GM12878 (cell line): ENCODE data around the gene ATRN. TPM values are rescaled to one million over a fixed set of nuclear protein-coding genes. Genes with fewer than 3 reads are reported as not detected.

ENCODE experiments used
- BACH1 ChIP-seq: fragments of 450-650 bp; IDR thresholded peaks from 2 replicates; pipeline ENCODE4 v1.6.1; 2017; ENCODE audit warnings: mild to moderate bottlenecking, borderline replicate concordance
- BCL11A ChIP-seq: IDR thresholded peaks from 2 replicates; pipeline ENCODE4 v1.6.1; 2011; ENCODE audit warnings: low read depth, low read length
- FOXM1 ChIP-seq: IDR thresholded peaks from 2 replicates; pipeline ENCODE4 v1.6.1; 2012; ENCODE audit warnings: low read depth, mild to moderate bottlenecking, inconsistent platforms, low read length, moderate library complexity
- HCFC1 ChIP-seq: fragments of 150-350 bp; IDR thresholded peaks from 2 replicates; pipeline ENCODE4 v1.6.1; 2014; ENCODE audit warnings: low read length
- IRF4 ChIP-seq: IDR thresholded peaks from 2 replicates; pipeline ENCODE4 v1.6.1; 2011; ENCODE audit warnings: low read depth, low read length
- LARP7 ChIP-seq: fragments of 450-650 bp; IDR thresholded peaks from 2 replicates; pipeline ENCODE4 v1.6.1; 2017; ENCODE audit warnings: mild to moderate bottlenecking
- MLLT1 ChIP-seq: fragments of 450-650 bp; IDR thresholded peaks from 2 replicates; pipeline ENCODE4 v1.6.1; 2016; ENCODE audit warnings: mild to moderate bottlenecking
- MYC ChIP-seq: IDR thresholded peaks from 2 replicates; pipeline ENCODE4 v1.6.1; 2011; ENCODE audit warnings: mild to moderate bottlenecking, low read length, moderate library complexity, inconsistent platforms; ENCODE audit not compliant: insufficient read depth, insufficient replicate concordance, insufficient read length, severe bottlenecking
- POLR2AphosphoS2 ChIP-seq: IDR thresholded peaks from 2 replicates; pipeline ENCODE4 v1.6.1; 2011; ENCODE audit warnings: low read depth, mild to moderate bottlenecking, low read length, improper control_type of control experiment, moderate library complexity
- POU2F2 ChIP-seq: IDR thresholded peaks from 3 replicates; pipeline ENCODE4 v1.6.1; 2011; ENCODE audit warnings: low read depth, mild to moderate bottlenecking, low read length, borderline replicate concordance
- RB1 ChIP-seq: fragments of 450-650 bp; formaldehyde crosslinking; IDR thresholded peaks from 2 replicates; pipeline ENCODE4 v1.6.1; 2017; ENCODE audit warnings: mild to moderate bottlenecking, borderline replicate concordance
- SIN3A ChIP-seq: IDR thresholded peaks from 2 replicates; pipeline ENCODE4 v1.6.1; 2012; ENCODE audit warnings: low read depth, low read length, improper control_type of control experiment
- SMARCA5 ChIP-seq: fragments of 450-650 bp; IDR thresholded peaks from 2 replicates; pipeline ENCODE4 v1.6.1; 2017; ENCODE audit warnings: mild to moderate bottlenecking
- SP1 ChIP-seq: IDR thresholded peaks from one replicate; pipeline ENCODE4 v1.6.1; 2011; ENCODE audit warnings: low read depth, low read length
- SREBF2 ChIP-seq: IDR thresholded peaks from 2 replicates; pipeline ENCODE4 v1.6.1; 2012; ENCODE audit warnings: mild to moderate bottlenecking, low read length
- USF1 ChIP-seq: IDR thresholded peaks from 2 replicates; pipeline ENCODE4 v1.6.1; 2011; ENCODE audit warnings: borderline replicate concordance, low read depth, mild to moderate bottlenecking, moderate library complexity, mixed read lengths, low read length; ENCODE audit not compliant: insufficient read depth; ENCODE audit errors: extremely low read length
- ZSCAN29 ChIP-seq: fragments of 450-650 bp; IDR thresholded peaks from 2 replicates; pipeline ENCODE4 v1.6.1; 2017; ENCODE audit warnings: mild to moderate bottlenecking, moderate library complexity
- ZZZ3 ChIP-seq: IDR thresholded peaks from 2 replicates; pipeline ENCODE4 v1.6.1; 2011; ENCODE audit warnings: low read depth; ENCODE audit not compliant: control insufficient read depth, insufficient read length
- polyA plus RNA-seq, 11 experiments: library from polyadenylated mRNA; depleted of rRNA in 4 of 11; unstranded in 6 of 11; stranded (reverse) in 5 of 11; fragments of >200 nt; fragmentation: Nextera tagmentation in 4 of 11; fragmentation: Illumina TruSeq in 1 of 11; extraction: Ambion mirVana in 4 of 11; extraction: Trizol in 1 of 11; gene quantifications; 1 replicate in 1 of 11; 2 replicates in 10 of 11; pipeline versions ENCODE4 v1.2.1 to v1.2.3, GENCODE V29; 2011 to 2016; ENCODE audit warnings: inconsistent platforms in 2 of 11, missing spikeins in 2 of 11, low read depth in 1 of 11
- total RNA-seq, 4 experiments: library from RNA; depleted of rRNA in 3 of 4; stranded (reverse); fragments of >200 nt in 3 of 4; fragmentation: Illumina TruSeq in 1 of 4; extraction: Trizol in 1 of 4; gene quantifications; 2 replicates each; pipeline versions ENCODE4 v1.2.1 to v1.2.3, GENCODE V29; 2013 to 2021
- TF ChIP-seq, protein P1 (sequence below): fragments of 450-650 bp; IDR thresholded peaks from 2 replicates; pipeline ENCODE4 v1.6.1; 2017; ENCODE audit warnings: antibody characterized with exemption, mild to moderate bottlenecking, moderate library complexity
- TF ChIP-seq, protein P2 (sequence below): fragments of 450-650 bp; IDR thresholded peaks from 2 replicates; pipeline ENCODE4 v1.6.1; 2017; ENCODE audit warnings: mild to moderate bottlenecking

The ATRN gene
- total and polyA plus RNA-seq, 10 of the 15 experiments (the other 5 are each of a cell fraction or from before 2014, with no cell fraction given) = 0.71 to 11.6 (median 6.9) TPM

- TF ChIP-seq RB1 = 0 out of 2 replicates have a peak, but pooled peaks have one; percentile 4
- no peak for TF ChIP-seq IRF4
- TF ChIP-seq SREBF2 = no peak
- TF ChIP-seq USF1 = no peak
- TF ChIP-seq, protein P1, sequence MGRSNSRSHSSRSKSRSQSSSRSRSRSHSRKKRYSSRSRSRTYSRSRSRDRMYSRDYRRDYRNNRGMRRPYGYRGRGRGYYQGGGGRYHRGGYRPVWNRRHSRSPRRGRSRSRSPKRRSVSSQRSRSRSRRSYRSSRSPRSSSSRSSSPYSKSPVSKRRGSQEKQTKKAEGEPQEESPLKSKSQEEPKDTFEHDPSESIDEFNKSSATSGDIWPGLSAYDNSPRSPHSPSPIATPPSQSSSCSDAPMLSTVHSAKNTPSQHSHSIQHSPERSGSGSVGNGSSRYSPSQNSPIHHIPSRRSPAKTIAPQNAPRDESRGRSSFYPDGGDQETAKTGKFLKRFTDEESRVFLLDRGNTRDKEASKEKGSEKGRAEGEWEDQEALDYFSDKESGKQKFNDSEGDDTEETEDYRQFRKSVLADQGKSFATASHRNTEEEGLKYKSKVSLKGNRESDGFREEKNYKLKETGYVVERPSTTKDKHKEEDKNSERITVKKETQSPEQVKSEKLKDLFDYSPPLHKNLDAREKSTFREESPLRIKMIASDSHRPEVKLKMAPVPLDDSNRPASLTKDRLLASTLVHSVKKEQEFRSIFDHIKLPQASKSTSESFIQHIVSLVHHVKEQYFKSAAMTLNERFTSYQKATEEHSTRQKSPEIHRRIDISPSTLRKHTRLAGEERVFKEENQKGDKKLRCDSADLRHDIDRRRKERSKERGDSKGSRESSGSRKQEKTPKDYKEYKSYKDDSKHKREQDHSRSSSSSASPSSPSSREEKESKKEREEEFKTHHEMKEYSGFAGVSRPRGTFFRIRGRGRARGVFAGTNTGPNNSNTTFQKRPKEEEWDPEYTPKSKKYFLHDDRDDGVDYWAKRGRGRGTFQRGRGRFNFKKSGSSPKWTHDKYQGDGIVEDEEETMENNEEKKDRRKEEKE = no peak
- TF ChIP-seq LARP7 = peak; percentile 95
- no peak for TF ChIP-seq ZSCAN29
- no peak for TF ChIP-seq FOXM1
- no peak for TF ChIP-seq ZZZ3
- TF ChIP-seq SP1 = peak; percentile 79
- no peak for TF ChIP-seq MYC
- TF ChIP-seq BACH1 = peak; percentile 68; the same call in 1 of the 2 replicates
- 0 out of 3 replicates have a peak, but pooled peaks have one; percentile 36 for TF ChIP-seq POU2F2
- peak; percentile 86; the same call in 1 of the 2 replicates for TF ChIP-seq POLR2AphosphoS2
- TF ChIP-seq HCFC1 = peak; percentile 64
- 0 out of 2 replicates have a peak, but pooled peaks have one; percentile 60 for TF ChIP-seq MLLT1
- TF ChIP-seq BCL11A = no peak
- peak; percentile 58; the same call in 1 of the 2 replicates for TF ChIP-seq SIN3A
- no peak; the same call in 1 of the 2 replicates for TF ChIP-seq SMARCA5
- TF ChIP-seq, protein P2, sequence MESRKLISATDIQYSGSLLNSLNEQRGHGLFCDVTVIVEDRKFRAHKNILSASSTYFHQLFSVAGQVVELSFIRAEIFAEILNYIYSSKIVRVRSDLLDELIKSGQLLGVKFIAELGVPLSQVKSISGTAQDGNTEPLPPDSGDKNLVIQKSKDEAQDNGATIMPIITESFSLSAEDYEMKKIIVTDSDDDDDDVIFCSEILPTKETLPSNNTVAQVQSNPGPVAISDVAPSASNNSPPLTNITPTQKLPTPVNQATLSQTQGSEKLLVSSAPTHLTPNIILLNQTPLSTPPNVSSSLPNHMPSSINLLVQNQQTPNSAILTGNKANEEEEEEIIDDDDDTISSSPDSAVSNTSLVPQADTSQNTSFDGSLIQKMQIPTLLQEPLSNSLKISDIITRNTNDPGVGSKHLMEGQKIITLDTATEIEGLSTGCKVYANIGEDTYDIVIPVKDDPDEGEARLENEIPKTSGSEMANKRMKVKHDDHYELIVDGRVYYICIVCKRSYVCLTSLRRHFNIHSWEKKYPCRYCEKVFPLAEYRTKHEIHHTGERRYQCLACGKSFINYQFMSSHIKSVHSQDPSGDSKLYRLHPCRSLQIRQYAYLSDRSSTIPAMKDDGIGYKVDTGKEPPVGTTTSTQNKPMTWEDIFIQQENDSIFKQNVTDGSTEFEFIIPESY = no peak
These were observed at the start of gene ATRN (continued) for GRCh38 chr20:3470627-3471396.
